GM21737 (cell line): ENCODE data around the gene PACSIN2.

Source experiments
- ATAC-seq: cut with Tn5 transposase; IDR thresholded peaks from one replicate; pipeline ENCODE4 v1.9.1; 2021; ENCODE audit warnings: mild to moderate bottlenecking, moderate library complexity; ENCODE audit not compliant: unreplicated experiment

PACSIN2 gene

GRCh38 chr22:42833104-42833503 lies 181.8 kb downstream of the PACSIN2 start:
- no peak for ATAC-seq

- ATAC-seq = no peak
Observed at GRCh38 chr22:42831712-42832111, 183.2 kb downstream of the PACSIN2 start.

- ATAC-seq = no peak
Observed at GRCh38 chr22:42830161-42830560, 184.8 kb downstream of the PACSIN2 start.

GRCh38 chr22:42829302-42829701 lies 185.6 kb downstream of the PACSIN2 start:
- ATAC-seq = no peak

GRCh38 chr22:42825796-42826195 lies 189.2 kb downstream of the PACSIN2 start:
- no peak for ATAC-seq

GRCh38 chr22:42821386-42821785 lies 193.6 kb downstream of the PACSIN2 start:
- no peak for ATAC-seq

- ATAC-seq = no peak
Observed at GRCh38 chr22:42820045-42820763, 194.7 kb downstream of the PACSIN2 start.
